ENCODE measurements around the gene CRYGN. TPM values are rescaled to one million over a fixed set of nuclear protein-coding genes. Genes with fewer than 3 reads are reported as not detected.

Gene CRYGN
- total and polyA plus RNA-seq, 9 of the 15 experiments (the other 6 are each of a cell fraction or from before 2014, with no cell fraction given): not detected

GRCh38 chr7:151462306-151462779, 22.4 kb upstream of the CRYGN start:
- Histone ChIP-seq H3K4me1 (replicated peaks in 1 of 2; ENCODE audit: control insufficient read depth in 2 of 2, insufficient read depth in 2 of 2, low read length in 2 of 2) (no peaks in the 10 kb centered on the region), H3K9ac (ENCODE audit: insufficient read depth in 1 of 2, low read depth in 2 of 2, low read length in 2 of 2) (no peak overlapping the region), H3K4me2 (ENCODE audit: insufficient read depth, low read length) (no peak overlapping the region), H3K36me3 (ENCODE audit: control insufficient read depth, insufficient read depth, low read length) (peaks cover 20% of the 10 kb centered on the region), H3K4me3 (no peak overlapping the region), H3K9me3 (replicated peaks; ENCODE audit: control insufficient read depth, insufficient read depth, low read depth, low read length) (peaks cover 8% of the 10 kb centered on the region), H3K79me2 (ENCODE audit: control insufficient read depth, insufficient read depth, low read length) (no peaks in the 10 kb centered on the region), H3K27me3 (ENCODE audit: control insufficient read depth in 2 of 2, insufficient read depth in 2 of 2, low read length in 2 of 2) (peaks cover 25 to 34% of the 10 kb centered on the region in 2 experiments; a peak in 4 of 5 replicates), H3K27ac (ENCODE audit: extremely low read depth, low read depth, low read length) (no peak overlapping the region), H3K9me1 (ENCODE audit: control insufficient read depth, insufficient read depth, low read length) (no peaks in the 10 kb centered on the region), H4K20me1 (replicated peaks; ENCODE audit: control insufficient read depth, insufficient read depth, low read length) (no peaks in the 10 kb centered on the region), H2AFZ (ENCODE audit: low read depth, low read length) (no peak overlapping the region)
- intact Hi-C loops (cut with micrococcal nuclease) (no loop called here), in situ Hi-C loops (cut with MboI) (no loop called here)
- no TSS peak for BruUV-seq (replicated peaks)
- no peak for FAIRE-seq
- ChIA-PET POLR2A (interaction anchor here (0.7 to 0.9 kb wide), 4 partner anchors 9 to 491 kb away, joined by 3 to 4 read pairs (median 4); no protein-coding TSS in a partner anchor), CTCF (ENCODE audit: low intra/inter-chr PET ratio) (no interaction called here)
- DNase-seq (ENCODE audit: extremely low read depth in 1 of 4, low spot score in 3 of 4): peak in 1 of 4 experiments; percentile 21
- 12% methylated on average over 1 of the region's 1 CpG for WGBS (ENCODE audit: insufficient coverage, low coverage, missing lambda C conversion rate)
- no peak for ATAC-seq
- no peak for TF ChIP-seq ELF2 (CRISPR knock-in tag; IDR thresholded peaks at IDR 0.05)
- TF ChIP-seq ZC3H4 (CRISPR knock-in tag; IDR thresholded peaks at IDR 0.05; ENCODE audit: borderline replicate concordance): no peak
- TF ChIP-seq GATA2 (CRISPR knock-in tag; IDR thresholded peaks at IDR 0.05): no peak
- TF ChIP-seq ZNF146 (CRISPR knock-in tag; IDR thresholded peaks at IDR 0.05; ENCODE audit: unreplicated experiment): no peak
- peak; percentile 79; the same call in 1 of the 2 replicates for TF ChIP-seq XRCC3 (IDR thresholded peaks at IDR 0.05)
- no peak for TF ChIP-seq ZKSCAN3 (CRISPR knock-in tag; IDR thresholded peaks at IDR 0.05)
- TF ChIP-seq PHF8 (IDR thresholded peaks at IDR 0.05; ENCODE audit: borderline replicate concordance, low read length): no peak
- TF ChIP-seq MAX (CRISPR knock-in tag; IDR thresholded peaks at IDR 0.05): no peak
- no peak for TF ChIP-seq FOXM1 (IDR thresholded peaks at IDR 0.05; ENCODE audit: low read depth)
- TF ChIP-seq FOXM1 (CRISPR knock-in tag; IDR thresholded peaks at IDR 0.05; ENCODE audit: low read depth): no peak
- TF ChIP-seq SIN3B (IDR thresholded peaks at IDR 0.05; ENCODE audit: low read depth): no peak
- no peak for TF ChIP-seq ETS1 (conservative IDR thresholded peaks at IDR 0.05; ENCODE audit: control insufficient read depth, low read depth, low read length)
- no peak for TF ChIP-seq SMARCB1 (IDR thresholded peaks at IDR 0.05; ENCODE audit: insufficient read length, low read depth)
- TF ChIP-seq LARP7 (IDR thresholded peaks at IDR 0.05): no peak
- no peak for TF ChIP-seq POLR2G (IDR thresholded peaks at IDR 0.05; ENCODE audit: low read depth, low read length)
- TF ChIP-seq RBM15 (IDR thresholded peaks at IDR 0.05; ENCODE audit: insufficient read depth, low read length): no peak
- TF ChIP-seq TRIM28 (IDR thresholded peaks at IDR 0.05): peak; percentile 98
- no peak for TF ChIP-seq ARID4B (CRISPR knock-in tag; IDR thresholded peaks at IDR 0.05)
- TF ChIP-seq ZFP1 (CRISPR knock-in tag; IDR thresholded peaks at IDR 0.05): peak; percentile 99
- no peak for TF ChIP-seq ZNF24 (IDR thresholded peaks at IDR 0.05)
